HG02571 (cell line): Measurements from ENCODE around the gene ADARB1.
A peak's percentile ranks its signal among the peaks of the same experiment; 100 is the strongest.
"Not testable (repeated sequence)": the region's sequence is repeated elsewhere in the genome, so short reads cannot be mapped to it uniquely, and the experiment has no call there.

Experiments used
- ATAC-seq: cut with Tn5 transposase; IDR thresholded peaks from one replicate; pipeline ENCODE4 v1.9.1; 2021; ENCODE audit warnings: mild to moderate bottlenecking, moderate library complexity; ENCODE audit not compliant: unreplicated experiment

The ADARB1 gene

GRCh38 chr21:45074048-45074817 is at the start of gene ADARB1:
Gene ADARB1 (plus strand): TSS chr21:45074580. CDS start chr21:45171657, 97,077 bp downstream.
- ATAC-seq = peak; percentile 58

DNA sequence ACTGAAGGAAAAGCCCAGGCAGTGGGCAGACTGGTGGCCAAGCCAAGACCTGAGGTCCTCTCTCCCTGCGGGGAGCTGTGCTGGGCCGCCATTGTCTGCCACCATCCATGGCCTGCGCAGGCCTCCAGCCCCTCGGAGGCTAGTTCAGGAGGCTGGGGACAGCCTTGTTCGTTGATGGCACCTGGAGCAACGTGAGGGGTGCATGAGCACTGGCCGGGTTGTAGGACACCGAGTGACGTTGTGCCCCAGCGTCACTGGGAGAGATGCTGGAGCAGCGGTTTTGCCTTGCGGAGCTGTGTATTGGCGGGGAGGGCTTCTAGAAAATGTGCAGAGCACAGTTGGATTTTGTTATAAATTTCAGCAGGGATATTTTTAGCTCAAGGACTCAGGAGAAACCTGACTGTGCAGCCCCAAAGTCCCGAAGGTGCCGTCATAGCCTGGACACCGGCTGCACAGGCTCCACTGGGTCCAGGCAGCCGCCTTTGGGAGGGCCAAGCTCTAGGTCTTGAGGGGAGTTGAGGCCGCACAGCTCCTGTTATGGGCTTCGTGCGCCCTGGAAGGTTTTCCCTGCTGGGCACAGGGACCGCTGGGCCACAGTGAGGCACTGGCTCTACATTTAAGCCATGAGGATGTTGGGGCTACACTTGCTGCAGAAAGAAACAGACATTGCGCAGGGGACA is 48.2 kb upstream of the ADARB1 start:
- ATAC-seq = no peak

- no peak for ATAC-seq
Measured at GRCh38 chr21:45026826-45027225, 47.6 kb upstream of the ADARB1 start.

DNA sequence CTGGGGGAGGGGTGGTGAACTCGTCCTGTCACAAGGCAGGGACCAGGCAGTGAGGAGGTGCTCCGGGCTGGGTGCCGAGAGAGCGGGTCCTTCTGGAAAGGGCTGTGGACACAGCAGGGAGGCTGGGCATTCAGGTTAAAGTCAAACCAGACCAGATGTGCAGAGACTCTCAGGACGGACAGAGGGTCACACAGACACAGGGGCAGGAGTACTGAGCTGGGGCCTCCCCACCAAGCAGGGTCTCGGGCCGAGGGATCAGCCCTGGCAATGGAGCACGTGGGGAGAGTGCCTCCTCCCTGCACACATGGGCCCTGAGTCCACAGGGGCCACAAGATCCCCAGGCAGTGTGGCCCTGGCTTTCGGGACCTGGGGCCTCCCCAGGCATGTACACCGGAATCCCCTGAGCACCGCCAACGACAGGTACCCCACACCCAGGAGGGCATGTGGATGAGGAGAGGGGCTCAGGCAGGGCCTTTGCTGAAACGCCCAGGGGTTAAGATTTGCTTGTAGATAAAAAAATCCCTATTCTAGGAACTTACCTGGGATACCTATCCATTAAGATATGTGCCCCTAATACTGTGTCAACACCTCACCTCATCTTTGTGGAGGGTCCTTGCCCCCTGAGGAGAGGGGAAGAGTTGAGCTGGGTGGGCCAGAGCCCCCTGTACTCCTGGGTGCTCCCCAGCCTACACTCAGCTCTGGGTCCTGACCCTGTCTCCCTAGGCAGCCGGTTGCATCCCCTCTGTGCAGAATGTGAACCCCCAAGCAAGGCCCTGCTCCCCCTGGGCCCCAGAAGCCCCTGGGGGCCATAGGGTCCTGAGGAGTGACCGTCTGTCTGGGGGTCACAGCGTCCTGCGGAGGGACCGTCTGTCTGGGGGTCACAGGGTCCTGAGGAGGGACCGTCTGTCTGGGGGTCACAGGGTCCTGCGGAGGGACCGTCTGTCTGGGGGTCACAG is 46.9 kb upstream of the ADARB1 start:
- ATAC-seq = no peak

DNA sequence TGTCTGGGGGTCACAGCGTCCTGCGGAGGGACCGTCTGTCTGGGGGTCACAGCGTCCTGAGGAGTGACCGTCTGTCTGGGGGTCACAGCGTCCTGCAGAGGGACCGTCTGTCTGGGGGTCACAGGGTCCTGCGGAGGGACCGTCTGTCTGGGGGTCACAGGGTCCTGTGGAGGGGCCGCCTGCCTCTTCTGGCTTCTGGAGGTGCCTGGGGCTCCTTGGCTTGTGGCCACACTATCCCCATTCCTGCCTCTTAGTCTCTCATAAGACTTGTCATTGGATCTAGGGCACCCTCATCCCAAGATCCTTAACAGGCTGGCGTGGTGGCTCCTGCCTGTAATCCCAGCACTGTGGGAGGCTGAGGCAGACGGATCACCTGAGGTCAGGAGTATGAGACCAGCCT is 45.7 kb upstream of the ADARB1 start:
- ATAC-seq = not testable (repeated sequence)

DNA sequence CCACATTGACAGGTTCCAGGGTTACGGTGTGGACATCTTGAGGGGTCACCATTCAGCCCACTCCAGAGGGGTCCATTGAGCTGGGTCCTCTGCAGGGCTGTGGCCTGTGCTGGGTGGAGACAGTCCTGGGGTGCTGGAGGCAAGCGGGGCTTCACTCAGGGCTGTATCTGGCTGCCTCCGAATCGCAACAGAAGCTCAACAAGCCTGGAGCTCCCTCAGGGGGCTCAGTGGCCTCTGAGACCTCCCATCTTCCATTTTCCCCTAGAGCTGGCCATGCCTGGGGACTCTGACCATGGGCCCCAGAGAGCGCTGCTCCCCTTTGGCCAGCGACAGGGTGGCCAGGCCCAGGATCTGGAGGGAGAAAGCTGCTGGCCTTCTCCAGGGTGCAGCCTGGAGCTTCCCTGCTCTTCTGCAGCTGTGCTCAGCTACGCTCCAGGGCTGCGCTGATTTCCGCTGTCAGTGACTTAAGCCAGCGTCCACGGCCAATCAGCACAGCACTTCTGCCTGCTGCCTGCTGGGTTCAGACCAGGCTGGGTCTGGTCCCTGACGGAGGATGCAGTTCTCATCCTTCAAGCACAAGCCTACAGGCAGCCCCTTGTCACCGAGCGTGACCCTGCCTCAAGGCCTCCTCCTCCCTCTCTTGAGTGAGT is 45.0 kb upstream of the ADARB1 start:
- ATAC-seq = no peak

- no peak for ATAC-seq
Measured at GRCh38 chr21:45029948-45030681, 44.3 kb upstream of the ADARB1 start.

DNA sequence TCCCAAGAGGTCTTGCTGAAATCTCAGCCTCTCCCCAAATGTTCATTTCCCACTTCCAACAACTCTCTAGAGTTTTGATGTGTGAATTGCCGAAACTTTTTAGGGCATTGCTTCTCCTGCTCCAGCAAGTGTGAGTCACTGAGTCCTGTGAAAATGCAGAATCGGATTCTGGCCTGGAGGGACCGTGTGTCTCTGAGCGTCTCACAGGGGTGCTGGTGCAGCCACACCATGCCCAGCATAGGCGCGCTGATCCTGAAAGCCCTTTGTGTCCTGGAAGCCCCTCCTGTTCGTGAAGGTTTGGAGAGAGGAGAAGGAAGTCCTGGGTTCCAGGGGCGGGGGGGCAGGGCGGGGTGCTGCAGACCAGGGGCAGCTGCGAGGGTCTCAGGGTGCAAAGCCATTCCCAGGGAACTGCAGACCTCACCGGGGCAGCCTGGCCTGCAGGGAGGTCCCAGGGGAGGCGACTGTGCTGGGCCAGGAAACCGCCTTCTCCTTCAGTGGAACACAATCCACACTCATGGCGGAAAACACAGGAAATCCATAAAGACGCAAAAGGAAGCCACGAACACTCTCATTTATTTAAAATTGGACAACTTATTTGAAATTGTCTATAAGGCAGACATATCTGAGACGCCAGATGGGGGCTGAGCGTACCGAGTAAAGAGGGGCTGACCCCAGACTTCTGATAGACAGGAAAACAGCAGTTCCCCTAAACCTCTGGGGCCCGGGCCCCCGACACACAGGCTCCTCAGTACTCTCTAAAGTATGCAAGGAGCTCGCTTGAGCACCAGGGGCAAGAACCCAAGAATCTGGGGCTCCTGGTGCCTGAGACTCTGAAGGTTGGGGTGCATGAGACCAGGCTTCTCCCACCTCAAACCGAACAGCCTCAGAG is 43.5 kb upstream of the ADARB1 start:
- ATAC-seq = no peak

- no peak for ATAC-seq
Measured at GRCh38 chr21:45031571-45032191, 42.7 kb upstream of the ADARB1 start.

DNA sequence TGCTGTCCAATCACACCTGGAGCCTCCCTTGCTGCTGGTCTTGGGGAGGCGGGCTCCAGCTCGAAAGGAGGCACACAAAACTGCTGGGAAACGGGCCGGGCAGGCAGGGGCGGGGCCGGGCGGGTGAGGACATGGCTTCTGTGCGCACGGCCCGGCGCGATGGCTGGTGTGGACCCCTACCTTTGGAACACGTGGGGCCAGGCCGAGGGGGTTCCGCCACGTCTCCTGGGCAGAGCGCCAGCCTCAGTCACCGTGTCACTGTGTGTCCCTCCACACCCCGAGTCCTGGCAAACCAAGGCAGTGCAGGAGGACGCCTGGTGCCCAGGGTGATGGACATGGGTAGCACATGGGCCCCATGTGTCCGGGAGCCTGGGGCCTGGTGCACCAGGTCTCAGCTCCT is 42.0 kb upstream of the ADARB1 start:
- no peak for ATAC-seq

GRCh38 chr21:45032977-45033710 is 41.2 kb upstream of the ADARB1 start:
- ATAC-seq = no peak

DNA sequence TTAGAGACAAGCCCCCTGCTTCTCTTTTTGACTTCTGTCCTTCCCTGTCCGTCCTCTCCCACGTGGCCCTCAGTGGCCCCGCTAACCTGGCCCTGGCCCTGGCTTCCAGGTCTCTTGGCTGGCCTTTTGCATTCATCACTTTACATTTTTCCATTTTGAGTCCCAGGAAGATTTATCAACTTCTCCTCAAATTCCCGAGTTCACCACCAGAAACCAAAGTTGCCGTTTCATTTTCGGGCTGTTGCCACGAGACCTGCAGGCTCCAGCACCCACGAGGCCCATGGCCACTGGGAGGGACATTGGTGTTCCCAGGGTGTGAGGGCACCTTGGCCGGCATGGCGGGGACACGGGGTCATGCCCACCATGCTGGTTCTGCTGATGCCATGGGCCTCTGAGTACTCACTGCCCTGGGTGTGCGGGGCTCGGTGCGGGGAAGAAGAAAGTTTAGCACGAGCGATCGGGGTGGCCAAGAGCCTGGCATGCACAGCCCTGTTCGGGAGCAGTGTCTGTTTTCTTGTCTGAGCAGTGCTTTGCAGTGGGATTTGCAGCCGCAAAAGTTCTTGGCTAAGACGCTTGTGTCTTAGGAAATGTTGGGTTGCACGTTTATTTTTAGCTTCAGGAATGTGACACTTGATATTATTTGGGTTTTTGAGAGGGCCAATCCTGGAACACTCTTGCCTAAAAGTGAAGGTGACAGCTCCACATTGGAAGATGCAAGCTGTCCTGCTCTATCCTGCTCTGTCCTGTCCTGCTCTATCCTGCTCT is 40.4 kb upstream of the ADARB1 start:
- no peak for ATAC-seq

DNA sequence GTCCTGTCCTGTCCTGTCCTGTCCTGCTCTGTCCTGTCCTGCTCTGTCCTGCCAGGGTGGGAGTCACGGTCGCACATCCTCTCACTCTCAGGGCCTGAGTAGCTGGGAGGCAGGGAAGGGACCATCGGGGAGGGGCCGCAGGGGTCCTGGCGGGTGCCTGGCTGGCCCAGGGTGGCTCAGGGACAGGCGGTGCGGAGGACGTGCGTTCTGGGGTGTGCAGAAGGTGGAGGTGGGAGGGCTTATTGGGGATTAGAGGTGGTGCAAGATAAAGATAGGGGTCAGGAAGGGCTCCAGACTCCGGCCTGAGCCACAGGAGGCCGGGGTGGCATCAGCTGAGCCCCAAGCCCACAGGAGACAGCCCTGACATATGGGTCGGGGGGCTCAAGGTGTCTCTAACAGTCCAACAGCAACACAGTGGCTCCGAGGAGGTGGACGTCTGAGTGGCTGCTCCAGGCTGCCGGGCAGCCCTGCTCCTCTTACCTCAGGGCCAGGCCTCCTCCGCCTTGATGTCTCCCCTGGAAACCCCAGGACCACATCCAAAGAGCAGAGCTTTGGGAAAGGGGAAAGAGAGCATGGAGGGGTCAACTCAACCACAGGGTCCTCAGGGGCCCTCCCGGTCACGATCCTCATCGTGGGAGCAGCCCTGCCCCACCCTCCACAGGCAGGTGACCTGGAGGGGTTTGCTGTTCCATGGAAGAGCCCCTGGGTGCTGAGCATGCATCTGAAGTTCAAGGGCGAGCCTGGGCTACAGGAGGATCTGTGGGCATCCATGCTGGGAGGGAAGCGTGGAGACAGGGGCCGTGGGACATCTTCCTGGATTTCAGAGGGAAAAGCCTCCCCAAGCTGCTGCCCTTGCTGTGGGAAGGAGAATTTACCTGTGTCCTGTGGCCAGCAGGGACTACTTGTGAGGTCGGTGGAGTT is 39.6 kb upstream of the ADARB1 start:
- no peak for ATAC-seq

DNA sequence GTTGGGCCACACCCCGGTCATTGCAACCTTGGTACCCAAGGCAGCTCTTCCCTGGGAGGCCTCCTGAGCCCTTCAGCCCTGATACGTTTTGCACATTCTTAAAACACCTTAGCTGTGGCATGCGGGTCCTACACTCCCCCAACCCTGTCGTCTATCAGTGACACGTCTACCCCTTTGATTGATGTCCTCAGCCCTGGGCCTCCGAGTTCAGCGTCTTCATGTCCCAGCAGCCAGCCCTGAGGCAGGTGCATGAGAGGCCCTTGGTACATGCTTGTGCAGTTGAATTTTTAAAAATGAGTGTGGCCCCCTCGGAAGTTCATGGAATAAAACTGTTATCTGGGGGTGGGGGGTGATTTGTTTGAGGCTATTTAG is 38.9 kb upstream of the ADARB1 start:
- ATAC-seq = no peak

DNA sequence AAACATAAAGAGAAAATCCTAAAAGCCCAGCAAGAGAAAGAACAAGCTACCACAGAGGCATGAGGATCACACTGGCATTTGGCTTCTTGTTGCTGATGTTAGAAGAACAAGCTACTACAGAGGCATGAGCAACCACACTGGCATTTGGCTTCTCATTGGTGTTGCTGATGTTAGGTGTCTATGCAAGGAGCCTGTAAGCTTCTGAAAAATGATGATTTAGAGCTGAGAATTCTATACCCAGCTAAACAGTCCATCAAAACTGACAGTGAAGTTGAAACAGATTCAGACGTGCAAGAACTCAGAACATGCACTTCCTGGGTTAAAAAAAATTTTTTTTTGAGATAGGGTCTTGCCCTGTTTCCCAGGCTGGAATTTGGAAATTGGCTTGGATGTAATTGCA is 37.8 kb upstream of the ADARB1 start:
- no peak for ATAC-seq

GRCh38 chr21:45037986-45038385 is 36.4 kb upstream of the ADARB1 start:
- no peak for ATAC-seq
